Activated T-cell treated with anti-CD3 and anti-CD28 coated beads for 1 hour (primary cell): ENCODE measurements around the gene EGFR.

Experiments
- DNase-seq: peaks from one replicate; pipeline ENCODE4 v3.0.0-alpha.2; 2020; ENCODE audit warnings: low read depth

The EGFR gene

GRCh38 chr7:55081472-55082227, 62.8 kb downstream of the EGFR start:
- DNase-seq: no peak

- DNase-seq: no peak
Measured at GRCh38 chr7:55082228-55082603, 63.4 kb downstream of the EGFR start.

DNA sequence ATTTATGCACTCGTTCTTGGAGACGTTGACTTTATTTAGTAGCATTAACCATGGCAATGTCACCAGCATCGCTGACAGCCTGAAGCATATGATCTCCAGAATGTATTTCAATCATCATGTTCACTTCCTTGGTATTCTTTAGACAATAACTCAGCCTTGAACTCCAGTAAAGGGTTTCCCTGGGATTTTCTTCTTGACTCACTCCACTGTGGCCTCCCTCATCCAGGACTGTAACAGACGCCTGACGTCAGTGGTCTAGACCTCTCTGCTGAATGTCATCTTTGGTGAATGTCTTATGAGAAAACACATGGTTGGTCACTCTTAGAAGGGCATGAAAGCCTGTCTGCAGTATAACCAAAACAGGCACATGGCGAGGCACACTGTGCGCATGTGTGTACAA, 64.4 kb downstream of the EGFR start:
- no peak for DNase-seq

GRCh38 chr7:55084307-55084706, 65.5 kb downstream of the EGFR start:
- DNase-seq: no peak

DNA sequence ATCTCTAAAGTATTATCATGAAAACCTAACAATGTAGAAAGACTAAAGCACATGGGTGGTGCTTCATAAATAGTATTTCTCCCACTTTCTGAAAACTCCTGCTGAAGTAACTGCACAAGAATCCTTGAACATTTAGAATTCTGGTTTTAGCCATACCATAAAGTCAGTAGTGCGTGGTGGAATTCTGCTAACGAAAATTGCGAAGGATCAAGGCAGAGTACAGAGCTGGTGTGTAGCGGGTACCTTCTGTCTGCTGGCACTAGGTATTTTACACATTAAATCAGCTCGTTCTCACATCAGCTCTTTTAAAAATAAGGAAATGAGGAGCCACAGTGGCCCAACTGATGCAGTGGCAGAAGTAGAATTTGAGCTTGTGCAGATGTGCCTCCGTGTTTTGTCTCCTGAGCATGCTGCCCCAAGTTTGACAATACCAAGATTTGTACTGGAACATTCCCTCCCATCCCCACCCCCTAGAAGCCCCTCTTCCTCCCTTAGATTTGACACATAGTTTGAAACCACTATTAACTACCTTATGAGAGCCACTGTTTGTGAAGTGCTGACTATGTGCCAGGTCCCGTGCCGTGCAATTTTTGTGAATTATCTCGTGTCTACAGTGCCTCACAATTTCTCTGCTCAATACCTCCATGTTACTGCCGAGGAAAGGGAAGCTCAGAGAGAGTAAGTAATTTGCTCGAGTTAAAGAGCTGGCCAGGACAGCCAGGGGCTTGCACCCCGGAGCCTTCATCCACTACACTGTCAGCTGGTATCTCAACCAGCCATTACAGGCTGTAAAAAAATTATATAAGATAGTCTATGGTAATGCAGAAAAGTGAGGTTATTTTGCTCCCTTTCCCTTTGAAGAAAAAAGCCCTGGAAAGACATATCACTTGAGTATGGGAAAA, 66.9 kb downstream of the EGFR start:
- no peak for DNase-seq

DNA sequence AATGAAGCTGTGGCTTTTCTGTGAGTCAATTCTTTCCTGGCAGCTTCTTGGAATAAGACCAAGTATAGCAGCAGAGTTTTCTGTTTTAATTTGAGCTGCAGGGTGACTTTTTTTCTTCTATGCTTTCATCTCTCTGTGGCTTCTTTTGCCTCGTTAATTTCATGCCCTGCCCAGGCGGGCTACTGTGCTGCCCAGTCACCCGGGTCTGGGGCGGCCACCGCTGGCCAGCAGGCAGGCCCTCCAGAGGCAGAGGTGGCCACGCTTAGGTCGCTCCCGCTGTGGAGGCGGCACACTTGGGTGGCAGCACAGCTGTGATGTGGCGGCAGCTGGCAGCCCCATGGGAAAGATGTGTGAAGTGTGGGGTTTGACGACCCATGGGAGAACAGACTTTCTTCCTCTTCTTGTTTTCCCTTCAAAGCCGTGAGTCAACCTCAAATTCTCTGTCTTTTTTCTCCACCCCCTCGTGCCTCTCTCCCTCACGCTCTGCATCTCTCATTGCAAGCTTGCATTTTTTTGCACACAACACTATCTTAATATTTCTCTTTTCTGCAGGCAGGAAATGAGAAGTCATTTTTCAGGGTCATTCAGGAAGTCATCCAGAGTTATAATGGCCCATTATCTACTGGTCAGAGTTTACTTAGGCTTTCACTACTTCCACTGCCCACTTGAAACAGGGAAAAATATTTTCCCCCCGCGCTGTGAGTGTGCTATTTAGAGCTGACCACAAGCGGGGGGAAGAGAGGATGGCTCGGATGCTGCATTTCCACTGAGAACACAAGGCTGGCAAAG, 67.8 kb downstream of the EGFR start:
- no peak for DNase-seq

GRCh38 chr7:55087521-55087961, 68.7 kb downstream of the EGFR start:
- no peak for DNase-seq

GRCh38 chr7:55088107-55088506, 69.3 kb downstream of the EGFR start:
- no peak for DNase-seq

DNA sequence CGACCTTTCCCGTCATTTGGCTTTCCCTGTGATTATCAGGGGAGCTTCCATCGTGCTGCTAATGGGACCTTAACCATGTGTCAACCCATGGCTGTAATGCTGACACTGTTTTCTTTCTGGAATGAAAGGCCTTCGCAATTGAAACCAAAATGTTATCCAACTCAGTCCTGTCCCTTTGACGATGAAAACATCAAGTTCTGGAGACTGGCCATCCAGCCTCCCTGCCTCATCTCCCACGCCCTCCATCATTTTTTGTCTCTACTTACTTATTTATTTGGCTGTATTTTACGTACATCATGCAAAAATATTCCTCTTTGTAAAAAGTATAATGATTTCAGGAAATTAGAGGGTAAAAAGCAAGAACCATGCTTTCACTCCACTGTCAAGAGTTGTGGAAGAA, 69.8 kb downstream of the EGFR start:
- DNase-seq: no peak

GRCh38 chr7:55092186-55092974, 73.6 kb downstream of the EGFR start:
- no peak for DNase-seq

DNA sequence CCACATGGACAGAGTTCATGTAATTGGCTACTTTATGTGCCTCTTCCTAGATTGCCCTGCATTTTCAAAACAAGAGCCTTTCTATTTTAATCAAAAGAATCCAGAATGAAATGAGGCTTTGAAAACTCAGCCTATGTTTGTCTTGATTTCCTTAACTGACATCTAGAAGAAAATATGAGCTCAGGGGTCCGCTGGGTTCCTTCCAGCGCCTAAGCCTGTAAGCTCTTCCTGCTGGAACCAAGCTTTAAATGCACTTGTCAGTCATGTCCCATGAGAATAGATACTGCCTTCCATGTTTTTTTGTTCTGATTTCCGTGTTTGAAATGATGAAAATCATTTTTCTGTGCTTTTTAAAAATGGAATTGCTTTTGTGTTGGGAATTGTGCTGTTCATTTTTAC, 74.2 kb downstream of the EGFR start:
- no peak for DNase-seq

GRCh38 chr7:55093674-55094073, 74.9 kb downstream of the EGFR start:
- no peak for DNase-seq

DNA sequence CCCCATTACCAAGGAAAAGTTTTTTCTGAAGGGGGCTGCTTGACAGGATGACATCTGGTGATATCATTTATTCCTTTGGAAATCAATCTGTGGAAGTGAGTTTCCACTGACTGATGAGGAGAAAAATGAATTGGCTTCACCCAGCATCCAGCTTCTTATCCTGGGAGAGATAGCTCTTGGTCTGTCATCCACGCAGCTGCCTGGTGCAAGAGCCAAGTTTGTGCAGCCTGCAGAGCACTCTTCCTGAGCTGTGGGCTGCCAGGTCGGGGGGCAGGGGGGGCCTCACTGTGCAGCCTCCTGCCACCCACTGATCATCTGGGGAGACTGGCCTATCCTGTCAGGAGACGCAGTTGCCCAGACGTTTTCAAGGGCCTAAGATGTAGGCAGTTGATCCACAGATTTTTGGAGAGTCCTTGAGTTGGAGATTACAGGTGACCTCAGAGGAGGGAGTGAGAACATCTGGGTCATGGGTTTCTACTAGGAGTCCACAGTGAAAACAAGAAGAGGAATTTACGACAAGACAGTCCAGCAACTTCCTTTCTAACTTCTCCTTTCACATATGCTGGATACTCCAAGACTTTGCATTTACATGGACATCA, 75.4 kb downstream of the EGFR start:
- DNase-seq: no peak

GRCh38 chr7:55095672-55096071, 76.9 kb downstream of the EGFR start:
- no peak for DNase-seq

DNA sequence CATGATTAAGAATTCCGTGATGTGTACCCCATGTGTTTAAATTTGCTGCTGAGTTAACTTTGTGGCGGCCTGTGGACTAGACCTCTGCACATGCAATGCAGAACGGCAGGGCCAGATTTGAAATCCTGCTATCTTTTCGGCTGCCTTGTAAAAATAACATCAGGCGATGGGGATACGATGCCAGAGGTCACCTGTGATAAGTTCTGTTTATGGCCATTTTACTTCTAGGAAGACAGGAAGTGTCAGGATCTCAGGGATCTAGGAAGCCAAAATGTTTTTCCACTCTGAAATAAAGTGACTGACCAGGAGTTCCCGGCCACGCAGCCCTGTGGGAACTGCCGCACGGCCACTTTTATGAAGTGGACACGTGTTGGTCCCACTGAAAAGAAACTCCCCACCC, 77.5 kb downstream of the EGFR start:
- DNase-seq: no peak

GRCh38 chr7:55097100-55097499, 78.3 kb downstream of the EGFR start:
- no peak for DNase-seq

GRCh38 chr7:55099066-55099820, 80.4 kb downstream of the EGFR start:
- DNase-seq: no peak

DNA sequence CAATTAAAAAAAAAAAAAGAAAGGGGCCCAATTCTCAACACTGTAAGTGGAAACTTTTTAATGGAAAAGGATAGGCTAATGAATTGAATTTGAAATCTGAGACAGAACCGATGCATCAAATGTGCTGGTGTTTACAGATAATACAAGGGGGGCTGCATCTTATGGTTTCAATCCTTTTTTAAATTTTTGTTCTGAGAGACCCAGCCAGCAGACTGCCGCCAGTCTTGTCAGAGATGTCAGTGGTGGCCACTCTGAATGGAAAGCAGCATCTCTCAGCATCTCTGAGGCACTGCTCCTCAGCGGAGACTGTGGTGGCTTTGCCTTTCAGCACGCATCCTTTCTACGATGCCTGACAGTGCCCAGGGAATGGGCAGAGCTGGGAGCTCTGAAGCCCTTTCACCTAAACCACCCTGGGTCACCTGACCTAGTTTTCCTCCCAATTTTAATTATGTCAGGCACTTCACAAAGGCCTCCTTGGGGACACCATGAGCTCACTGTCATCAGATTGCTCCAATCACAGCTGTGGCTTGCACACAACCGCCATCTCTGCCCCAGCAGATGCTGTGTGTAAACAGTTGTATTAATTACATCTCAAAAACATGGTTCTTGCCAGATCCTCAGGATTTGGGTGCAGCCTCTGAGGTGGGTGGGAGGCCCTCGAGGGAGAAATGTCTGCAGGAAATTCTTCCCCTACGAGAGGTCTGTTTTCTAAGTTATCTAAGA, 81.2 kb downstream of the EGFR start:
- no peak for DNase-seq

DNA sequence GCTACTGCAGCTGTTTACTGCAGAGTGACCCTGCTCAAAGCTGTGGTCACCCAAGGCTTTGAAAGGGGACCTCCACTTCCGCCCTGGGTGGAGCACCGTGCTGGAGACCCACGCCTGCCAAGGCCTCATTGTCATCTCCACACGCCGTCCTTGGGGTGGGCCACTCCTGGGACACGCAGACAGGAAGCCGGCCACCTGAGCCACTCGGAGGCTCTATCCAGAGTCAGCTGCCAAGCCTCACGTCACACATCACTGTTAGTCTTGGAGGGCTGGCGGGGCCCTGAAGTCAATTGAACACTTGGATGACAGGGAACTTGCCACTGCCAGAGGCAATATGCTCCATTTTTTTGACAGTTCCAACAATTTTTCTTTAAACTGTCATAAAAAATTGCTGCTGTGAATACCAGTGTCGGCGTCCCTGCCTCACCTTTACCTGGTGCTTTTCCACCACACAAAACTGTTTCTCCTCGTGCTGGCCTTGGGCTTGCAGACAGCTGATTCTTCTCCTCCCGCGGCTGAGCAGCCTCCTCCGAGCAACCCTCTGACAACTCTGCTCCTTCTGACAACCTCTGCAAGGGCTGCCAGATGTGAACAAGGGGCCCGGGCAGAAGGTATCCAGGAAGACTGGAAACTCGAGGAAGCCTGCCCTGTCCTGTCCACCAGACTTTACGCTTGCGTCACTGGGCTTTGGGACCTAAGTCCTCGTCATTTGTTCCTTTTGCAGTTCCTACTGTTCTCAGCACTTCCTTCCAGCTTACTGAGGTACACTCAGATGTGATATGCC, 81.9 kb downstream of the EGFR start:
- no peak for DNase-seq
